Measurements from ENCODE around the gene SLC49A4. TPM values are rescaled to one million over a fixed set of nuclear protein-coding genes. Genes with fewer than 3 reads are reported as not detected.

Gene SLC49A4
- total RNA-seq, 1 donor from 2014 or later = 16.6 TPM

DNA sequence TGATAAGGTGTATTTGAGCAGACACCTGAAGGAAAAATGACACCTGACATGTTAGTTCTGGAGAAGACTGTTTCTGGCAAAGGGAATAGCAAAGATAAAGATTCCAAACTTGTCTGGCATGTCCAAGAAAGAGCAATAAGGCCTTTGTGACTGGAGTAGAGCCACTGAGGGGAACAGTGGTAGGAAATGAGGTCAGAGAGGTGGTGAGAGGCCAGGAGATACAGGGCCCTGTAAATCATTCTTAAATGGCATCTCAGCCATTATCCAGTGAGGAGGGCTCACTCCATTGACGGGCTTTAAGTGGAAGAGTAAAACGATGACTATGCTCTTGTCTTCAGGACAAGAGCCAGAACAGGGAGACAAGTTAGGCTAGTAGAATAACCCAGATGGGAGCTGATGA is 4.5 kb downstream of the SLC49A4 start:
- H3K27me3 Mint-ChIP-seq (ENCODE audit: low read depth) = no peaks in the 10 kb centered on the region
- peaks cover 5% of the 10 kb centered on the region for H3K36me3 Mint-ChIP-seq (ENCODE audit: low read depth)
- no peak overlapping the region for H3K27ac Mint-ChIP-seq (ENCODE audit: unreplicated experiment)
- H3K4me3 Mint-ChIP-seq = no peak overlapping the region
- H3K4me1 Mint-ChIP-seq = peaks cover 21% of the 10 kb centered on the region
- TF ChIP-seq, protein P1, sequence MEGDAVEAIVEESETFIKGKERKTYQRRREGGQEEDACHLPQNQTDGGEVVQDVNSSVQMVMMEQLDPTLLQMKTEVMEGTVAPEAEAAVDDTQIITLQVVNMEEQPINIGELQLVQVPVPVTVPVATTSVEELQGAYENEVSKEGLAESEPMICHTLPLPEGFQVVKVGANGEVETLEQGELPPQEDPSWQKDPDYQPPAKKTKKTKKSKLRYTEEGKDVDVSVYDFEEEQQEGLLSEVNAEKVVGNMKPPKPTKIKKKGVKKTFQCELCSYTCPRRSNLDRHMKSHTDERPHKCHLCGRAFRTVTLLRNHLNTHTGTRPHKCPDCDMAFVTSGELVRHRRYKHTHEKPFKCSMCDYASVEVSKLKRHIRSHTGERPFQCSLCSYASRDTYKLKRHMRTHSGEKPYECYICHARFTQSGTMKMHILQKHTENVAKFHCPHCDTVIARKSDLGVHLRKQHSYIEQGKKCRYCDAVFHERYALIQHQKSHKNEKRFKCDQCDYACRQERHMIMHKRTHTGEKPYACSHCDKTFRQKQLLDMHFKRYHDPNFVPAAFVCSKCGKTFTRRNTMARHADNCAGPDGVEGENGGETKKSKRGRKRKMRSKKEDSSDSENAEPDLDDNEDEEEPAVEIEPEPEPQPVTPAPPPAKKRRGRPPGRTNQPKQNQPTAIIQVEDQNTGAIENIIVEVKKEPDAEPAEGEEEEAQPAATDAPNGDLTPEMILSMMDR (conservative IDR thresholded peaks at IDR 0.05) = no peak
- no peak for DNase-seq (ENCODE audit: low read depth, low spot score)
- H3K9me3 Mint-ChIP-seq = no peaks in the 10 kb centered on the region

DNA sequence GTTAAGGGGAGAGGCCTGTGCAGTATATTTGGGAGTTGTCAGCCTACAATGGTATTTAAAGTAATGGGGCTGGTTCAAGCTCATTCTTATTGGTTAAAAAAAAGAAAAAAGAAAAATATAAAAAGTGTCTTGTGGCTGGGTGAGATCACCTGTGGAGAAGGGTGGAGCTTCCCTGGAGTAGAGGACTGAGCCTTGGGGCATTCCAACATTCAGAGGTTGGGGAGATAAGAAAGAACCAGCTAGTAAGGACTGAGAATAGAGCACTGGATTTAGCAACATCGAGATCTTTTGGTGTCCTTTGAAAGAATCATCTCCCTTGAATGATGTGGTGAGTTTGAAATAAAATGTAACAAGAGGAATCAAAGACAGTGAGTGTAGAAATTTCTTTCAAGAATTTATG is 5.2 kb downstream of the SLC49A4 start:
- Mint-ChIP-seq H3K4me1 (peaks cover 17% of the 10 kb centered on the region), H3K9me3 (no peaks in the 10 kb centered on the region), H3K27ac (ENCODE audit: unreplicated experiment) (no peak overlapping the region), H3K4me3 (no peak overlapping the region), H3K36me3 (ENCODE audit: low read depth) (peaks cover 5% of the 10 kb centered on the region), H3K27me3 (ENCODE audit: low read depth) (no peaks in the 10 kb centered on the region)
- DNase-seq (ENCODE audit: low read depth, low spot score) = no peak
- TF ChIP-seq, protein P1 (conservative IDR thresholded peaks at IDR 0.05) = no peak

DNA sequence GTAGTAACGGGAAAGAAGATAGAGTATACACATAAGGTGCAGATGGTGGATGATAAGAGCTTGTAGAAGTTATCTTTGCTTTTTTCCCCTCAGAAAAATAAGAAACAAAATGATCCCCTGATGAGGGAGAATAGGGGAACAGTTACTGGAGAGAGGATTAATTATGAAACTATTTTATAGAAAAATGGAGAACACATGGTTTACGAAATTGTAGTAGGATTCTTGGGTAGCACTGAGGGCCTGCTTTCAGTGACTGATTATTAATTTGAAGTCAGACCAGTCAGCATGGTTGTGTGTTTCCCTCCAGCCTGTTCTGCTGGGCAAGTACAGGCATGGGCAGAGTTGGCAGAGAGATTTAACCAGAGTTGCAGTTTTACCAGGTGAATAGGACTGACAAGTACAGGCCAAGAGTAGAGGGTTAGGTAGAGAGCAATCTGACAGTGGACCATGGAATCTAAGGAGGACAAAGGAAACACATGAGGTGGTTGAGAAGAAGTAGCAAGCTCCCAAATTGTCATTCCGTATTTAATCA is 5.9 kb downstream of the SLC49A4 start:
- DNase-seq (ENCODE audit: low read depth, low spot score) = no peak
- H3K9me3 Mint-ChIP-seq = no peaks in the 10 kb centered on the region
- no peak overlapping the region for H3K4me3 Mint-ChIP-seq
- peaks cover 5% of the 10 kb centered on the region for H3K36me3 Mint-ChIP-seq (ENCODE audit: low read depth)
- H3K27ac Mint-ChIP-seq (ENCODE audit: unreplicated experiment) = no peak overlapping the region
- TF ChIP-seq, protein P1 (conservative IDR thresholded peaks at IDR 0.05) = no peak
- H3K4me1 Mint-ChIP-seq = peaks cover 14% of the 10 kb centered on the region
- no peaks in the 10 kb centered on the region for H3K27me3 Mint-ChIP-seq (ENCODE audit: low read depth)

DNA sequence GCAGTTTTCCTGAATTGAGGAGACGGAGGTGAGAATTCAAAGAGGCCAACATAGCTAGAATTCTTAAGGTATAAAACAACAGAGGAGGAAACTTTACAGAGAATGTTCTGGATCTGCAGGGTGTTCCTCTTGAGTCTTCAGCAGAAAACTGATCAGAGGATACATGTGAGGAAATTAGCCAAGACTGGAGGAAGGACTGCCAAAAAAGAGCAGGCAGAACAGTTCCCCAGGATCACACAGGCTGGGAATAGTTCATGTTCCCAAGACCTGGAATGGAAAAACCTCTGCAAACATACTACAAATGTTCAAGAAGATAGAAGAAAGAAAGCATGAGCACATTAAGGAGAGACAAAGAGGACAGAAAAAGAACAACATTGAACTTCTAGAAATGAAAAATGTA is 7.5 kb downstream of the SLC49A4 start:
- DNase-seq (ENCODE audit: low read depth, low spot score) = no peak
- H3K9me3 Mint-ChIP-seq = no peaks in the 10 kb centered on the region
- TF ChIP-seq, protein P1 (conservative IDR thresholded peaks at IDR 0.05) = no peak
- peaks cover 3% of the 10 kb centered on the region for H3K36me3 Mint-ChIP-seq (ENCODE audit: low read depth)
- H3K27me3 Mint-ChIP-seq (ENCODE audit: low read depth) = no peaks in the 10 kb centered on the region
- H3K4me1 Mint-ChIP-seq = peaks cover under 1% of the 10 kb centered on the region
- H3K27ac Mint-ChIP-seq (ENCODE audit: unreplicated experiment) = no peak overlapping the region
- H3K4me3 Mint-ChIP-seq = no peak overlapping the region

DNA sequence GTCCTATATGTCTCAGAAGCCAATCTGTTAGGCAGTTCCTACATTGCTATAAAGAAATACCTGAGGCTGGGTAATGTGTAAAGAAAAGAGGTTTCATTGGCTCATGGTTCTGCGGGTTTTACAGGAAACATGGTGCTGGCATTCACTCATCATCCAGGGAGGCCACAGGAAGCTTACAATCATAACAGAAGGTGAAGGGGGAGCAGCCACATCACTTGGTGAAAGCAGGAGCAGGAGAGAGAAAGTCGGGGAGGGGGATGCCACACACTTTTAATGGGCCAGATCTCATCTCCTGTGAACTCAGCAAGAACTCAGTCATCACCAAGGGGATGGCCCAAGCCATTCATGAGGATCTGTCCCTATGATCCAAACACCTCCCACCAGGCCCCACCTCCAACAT is 9.1 kb downstream of the SLC49A4 start:
- no peak overlapping the region for H3K4me3 Mint-ChIP-seq

More for the DNA sequence above, 9.1 kb downstream of the SLC49A4 start:
- no peaks in the 10 kb centered on the region for H3K9me3 Mint-ChIP-seq
- no peaks in the 10 kb centered on the region for H3K4me1 Mint-ChIP-seq
- DNase-seq (ENCODE audit: low read depth, low spot score) = no peak
- no peaks in the 10 kb centered on the region for H3K27me3 Mint-ChIP-seq (ENCODE audit: low read depth)
- H3K27ac Mint-ChIP-seq (ENCODE audit: unreplicated experiment) = no peak overlapping the region
- H3K36me3 Mint-ChIP-seq (ENCODE audit: low read depth) = peaks cover 3% of the 10 kb centered on the region
- TF ChIP-seq, protein P1 (conservative IDR thresholded peaks at IDR 0.05) = no peak

All from neural crest cell (in vitro differentiated cells).